HG02981 (cell line): Measurements from ENCODE around the gene MRGPRE.

Source experiments
- ATAC-seq: cut with Tn5 transposase; IDR thresholded peaks from one replicate; pipeline ENCODE4 v1.9.1; 2021; ENCODE audit warnings: mild to moderate bottlenecking, moderate library complexity; ENCODE audit not compliant: unreplicated experiment

MRGPRE gene

DNA sequence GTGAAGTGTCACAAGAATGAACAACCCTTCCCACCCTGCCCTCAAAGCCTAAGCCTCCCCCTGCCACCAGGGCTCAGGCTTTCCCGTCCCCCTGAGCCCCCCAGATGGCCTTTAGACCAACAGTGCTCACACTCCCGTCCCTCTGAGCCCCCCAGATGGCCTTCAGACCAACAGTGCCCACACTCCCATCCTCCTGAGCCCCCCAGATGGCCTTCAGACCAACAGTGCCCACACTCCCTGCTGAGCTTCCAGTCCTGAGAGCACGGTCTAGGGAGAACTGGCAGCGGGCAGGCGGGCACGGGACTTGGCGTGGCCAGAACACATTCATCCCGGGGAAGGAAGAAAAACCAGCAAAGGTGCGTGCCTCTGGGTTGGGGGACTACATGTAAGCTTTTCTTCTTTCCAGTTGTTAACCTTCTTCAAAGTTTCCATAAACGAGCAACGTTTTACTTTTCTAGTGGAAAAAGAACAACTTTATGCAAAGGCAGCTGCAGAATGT, 16.1 kb downstream of the MRGPRE start:
- ATAC-seq: no peak

DNA sequence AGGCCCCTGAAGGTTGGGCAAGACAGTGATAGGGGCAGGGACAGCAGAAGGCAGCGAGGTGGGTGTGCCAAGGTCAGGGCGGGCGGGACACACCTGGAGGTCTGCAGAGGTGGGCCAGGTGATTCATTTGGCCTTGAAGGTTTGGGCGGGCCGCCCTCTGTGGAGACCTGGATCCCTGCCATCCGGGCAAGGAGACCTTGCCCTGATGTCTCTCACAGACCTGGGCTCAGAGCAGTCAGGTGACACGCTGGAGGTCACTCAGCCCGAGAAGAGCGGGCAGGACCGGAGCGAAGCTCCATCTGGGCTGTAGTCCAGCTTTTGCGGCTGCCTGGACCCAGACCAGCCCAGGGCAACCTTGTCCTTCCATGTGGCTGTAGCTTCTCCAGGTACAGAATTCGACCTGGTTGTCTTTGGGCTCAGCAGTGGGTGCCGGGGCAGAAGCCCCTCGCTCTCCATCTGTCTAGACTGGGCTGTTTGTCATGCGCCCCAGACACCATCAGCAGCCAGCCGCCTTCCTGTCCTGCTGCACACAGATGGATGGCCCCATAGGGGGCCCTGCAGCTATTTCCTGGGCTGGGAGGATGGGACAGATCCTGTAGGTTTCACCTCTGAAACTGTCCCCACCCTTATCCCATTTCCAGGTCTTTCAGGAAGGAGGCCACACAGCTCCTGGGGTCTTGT, 16.7 kb downstream of the MRGPRE start:
- ATAC-seq: no peak

DNA sequence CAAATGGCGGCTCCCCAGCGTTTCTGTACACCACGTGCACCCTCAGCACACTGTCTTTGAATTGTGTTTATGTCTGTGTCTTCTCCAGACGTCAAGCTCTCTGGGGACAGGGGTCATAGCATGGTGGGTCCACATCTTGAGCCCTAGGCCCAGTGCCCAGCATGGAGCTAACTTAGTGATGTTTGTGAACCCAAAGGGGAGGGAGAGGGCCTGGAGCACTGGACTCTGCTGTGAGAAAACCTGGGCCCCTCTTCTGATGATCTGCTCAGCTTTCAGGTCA, 17.9 kb downstream of the MRGPRE start:
- no peak for ATAC-seq

DNA sequence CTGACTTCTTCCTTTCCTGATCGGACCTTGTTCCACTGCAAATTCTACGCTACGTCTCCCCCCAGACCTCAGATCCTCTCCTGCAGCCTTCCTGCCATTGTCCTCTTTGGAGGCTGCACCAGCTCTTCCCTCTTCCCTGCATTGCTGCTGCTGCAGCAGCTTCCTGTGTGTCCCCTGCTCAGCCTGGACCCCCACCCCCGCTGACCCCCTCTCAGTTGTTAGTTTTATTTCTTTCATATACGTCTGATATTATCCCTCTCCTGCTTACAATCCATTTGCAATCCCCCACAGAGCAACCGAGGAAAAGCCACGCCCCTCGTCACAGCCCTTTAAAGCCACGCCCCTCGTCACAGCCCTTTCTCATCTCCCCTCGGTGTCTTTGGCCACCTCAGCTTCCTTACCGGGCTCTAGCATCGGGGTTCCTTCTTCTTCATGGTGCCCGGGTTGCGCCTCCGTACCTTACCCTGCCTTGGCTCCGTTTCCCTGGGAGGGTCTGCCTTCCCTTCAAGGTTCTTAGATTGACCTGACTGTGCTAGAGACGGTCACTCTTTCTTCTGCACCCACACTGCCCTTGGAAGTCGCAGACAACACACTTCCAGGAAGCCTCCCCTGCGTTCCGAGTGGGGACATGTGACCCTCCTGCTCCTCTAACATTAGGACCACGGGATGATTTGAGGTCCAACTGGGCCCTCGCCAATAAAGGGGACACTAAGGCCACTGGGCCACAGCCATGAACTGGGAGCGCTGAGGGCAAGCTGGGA, 18.4 kb downstream of the MRGPRE start:
- ATAC-seq: no peak

DNA sequence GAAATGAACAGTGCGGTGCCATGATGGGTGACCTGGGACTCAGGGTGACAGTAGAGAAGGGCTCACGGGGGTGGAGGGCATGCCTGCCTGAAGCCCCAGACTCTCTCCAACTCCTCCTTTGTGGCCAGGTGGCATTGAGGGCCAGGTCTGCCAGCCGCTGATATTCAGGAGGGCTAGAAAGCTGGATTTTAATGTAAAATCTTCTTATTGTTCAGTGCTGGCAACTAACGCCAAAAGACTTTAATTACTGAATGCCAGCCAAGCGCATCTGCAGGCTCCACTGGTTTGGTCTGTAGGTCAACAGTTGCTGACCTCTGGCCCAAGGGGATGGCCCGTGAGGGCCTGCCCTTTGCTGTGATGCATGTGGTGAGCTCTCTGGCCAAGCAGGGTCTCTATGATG, 23.9 kb downstream of the MRGPRE start:
- ATAC-seq: no peak

- no peak for ATAC-seq
These were observed 24.6 kb downstream of the MRGPRE start for GRCh38 chr11:3207526-3208189.

DNA sequence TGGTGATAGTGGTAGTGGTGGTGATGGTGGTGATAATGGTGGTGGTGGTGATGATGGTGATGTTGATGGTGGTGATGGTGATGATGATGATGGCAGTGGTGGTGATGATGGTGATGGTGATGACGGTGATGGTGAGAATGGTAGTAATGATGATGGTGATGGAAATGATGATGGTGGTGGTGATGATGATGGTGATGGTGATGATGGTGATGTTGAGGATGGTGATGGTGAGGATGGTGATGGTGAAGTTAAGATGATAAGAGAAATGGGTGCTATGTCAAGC, 25.4 kb downstream of the MRGPRE start:
- ATAC-seq: no peak

- no peak for ATAC-seq
These were observed 25.9 kb downstream of the MRGPRE start for GRCh38 chr11:3206156-3206921.

- ATAC-seq: no peak
These were observed 26.7 kb downstream of the MRGPRE start for GRCh38 chr11:3205261-3206155.

DNA sequence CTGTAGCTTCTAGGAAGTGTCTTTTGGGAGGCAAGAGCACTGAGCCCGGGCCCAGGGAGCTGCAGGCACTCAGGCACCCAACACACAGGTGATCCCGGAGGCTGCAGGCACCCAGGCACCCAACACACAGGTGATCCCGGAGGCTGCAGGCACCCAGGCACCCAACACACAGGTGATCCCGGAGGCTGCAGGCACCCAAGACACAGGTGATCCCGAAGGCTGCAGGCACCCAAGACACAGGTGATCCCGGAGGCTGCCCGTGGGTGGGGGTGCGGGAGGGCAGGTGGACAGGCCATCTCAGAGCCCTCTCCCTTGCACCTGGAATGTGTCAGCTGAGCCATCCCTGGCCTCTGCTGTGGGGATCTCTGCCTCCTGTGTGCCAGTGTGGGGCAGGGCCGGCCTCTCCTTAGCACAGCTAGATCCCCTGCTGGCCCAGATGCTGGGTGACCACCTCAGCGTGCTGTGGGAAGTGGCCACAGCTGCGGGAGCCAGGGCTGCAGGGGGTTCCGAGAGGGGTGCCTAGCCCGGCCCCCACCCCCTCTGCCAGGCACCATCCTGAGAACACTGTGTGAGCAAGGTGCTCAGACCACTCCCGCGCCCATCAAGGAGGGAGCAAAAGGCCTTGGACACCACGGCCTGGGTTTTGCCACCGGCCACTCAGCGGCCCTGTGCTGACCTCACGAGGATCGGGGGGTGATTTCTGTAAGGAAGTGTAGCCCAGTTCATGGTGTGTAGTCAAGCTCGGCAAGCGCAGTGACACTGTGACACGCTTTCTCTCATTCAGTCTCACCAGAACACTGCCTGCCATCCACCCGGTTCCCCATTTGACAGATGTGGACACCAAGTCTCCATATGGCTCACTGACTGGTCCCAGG, 27.8 kb downstream of the MRGPRE start:
- no peak for ATAC-seq

GRCh38 chr11:3203221-3204043, 28.8 kb downstream of the MRGPRE start:
- no peak for ATAC-seq

DNA sequence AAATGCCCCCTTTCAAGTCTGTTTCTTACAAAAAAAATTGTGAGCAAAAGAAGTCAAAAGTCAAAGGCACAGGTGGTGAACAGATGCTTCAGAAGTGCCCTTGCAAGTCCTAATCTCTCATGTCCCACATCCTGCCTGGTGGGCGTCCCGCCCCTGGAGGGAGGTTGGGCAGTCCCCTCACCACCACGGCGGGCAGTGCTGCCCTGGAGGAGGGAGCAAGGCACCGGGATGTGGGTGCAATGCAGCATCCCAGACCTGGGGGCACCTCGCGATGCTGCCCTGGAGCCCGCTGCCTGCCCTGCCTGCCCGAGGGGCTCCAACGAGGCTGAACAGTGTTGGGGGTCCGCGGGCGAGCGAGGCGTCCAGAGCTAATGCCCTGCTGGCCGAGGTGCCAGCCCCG, 29.5 kb downstream of the MRGPRE start:
- ATAC-seq: no peak

- ATAC-seq: no peak
These were observed 29.9 kb downstream of the MRGPRE start for GRCh38 chr11:3202305-3202704.

DNA sequence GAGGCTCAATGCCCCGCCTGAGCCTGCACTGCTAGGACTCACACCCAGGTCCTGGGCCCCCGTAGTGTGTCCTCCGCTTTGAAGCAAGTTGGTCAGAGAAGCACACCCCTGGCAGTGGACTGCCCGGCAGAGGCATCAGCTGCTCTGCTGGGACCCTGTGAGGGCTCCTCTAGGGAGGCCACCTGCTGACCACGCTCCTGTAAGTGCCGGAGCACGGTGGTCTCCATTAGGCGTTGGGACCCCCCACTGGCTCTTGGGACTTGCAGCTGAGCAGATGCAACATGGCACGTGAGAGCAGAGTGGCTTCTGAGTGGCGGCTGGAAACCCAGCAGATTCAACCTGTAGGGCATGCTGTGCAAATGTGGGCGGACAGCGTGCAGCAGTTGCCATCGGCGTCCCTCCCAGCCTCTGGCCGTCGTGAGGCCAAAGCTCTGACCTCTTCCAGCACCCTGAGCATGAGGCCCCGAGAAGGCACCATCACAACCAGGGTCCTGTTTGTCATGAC, 30.5 kb downstream of the MRGPRE start:
- no peak for ATAC-seq

DNA sequence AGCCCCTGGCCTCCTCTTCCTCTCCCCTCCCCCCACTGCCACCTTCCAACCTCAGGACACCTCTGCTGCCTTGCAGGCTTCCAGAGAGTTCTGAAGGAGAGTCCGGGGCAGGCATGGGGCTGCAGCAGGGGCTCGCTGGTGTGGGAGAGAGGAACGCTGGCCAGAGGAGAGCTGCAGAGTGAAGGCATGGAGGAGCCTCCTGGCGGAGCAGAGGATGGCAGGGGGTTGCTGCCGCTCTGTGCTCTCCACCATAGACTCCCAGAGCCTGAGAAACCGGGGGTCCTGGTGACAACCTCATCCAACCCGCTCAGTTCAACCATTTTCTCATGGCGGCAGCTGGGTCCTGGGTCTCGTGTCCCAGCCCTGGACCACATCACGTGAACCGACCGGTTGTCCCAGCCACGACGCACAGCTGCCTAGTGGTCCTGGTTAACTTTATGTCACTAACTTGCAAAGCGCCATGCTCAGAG, 31.1 kb downstream of the MRGPRE start:
- ATAC-seq: no peak

- no peak for ATAC-seq
These were observed 31.7 kb downstream of the MRGPRE start for GRCh38 chr11:3200388-3201111.

- ATAC-seq: no peak
These were observed 32.5 kb downstream of the MRGPRE start for GRCh38 chr11:3199537-3200295.
